OCI-LY3 (cell line): ENCODE measurements around the gene CCDC201.

Experiments
- H2AFZ ChIP-seq: fragments of 200-600, 300-600 bp; shearing (Covaris generic); 2 replicates; pipeline ENCODE4 v1.6.0; 2014; ENCODE audit warnings: antibody characterized with exemption, low read depth, low read length
- H3K27ac ChIP-seq: fragments of 200-600, 300-600 bp; sonication (generic); 2 replicates; pipeline ENCODE4 v1.5.1; 2014; ENCODE audit warnings: mild to moderate bottlenecking, low read length, moderate library complexity, mixed read lengths
- H3K27me3 ChIP-seq: fragments of 200-600, 300-600 bp; sonication (generic); 2 replicates; pipeline ENCODE4 v1.6.1; 2014; ENCODE audit warnings: low read depth, low read length, mixed read lengths
- H3K36me3 ChIP-seq: fragments of 200-600, 300-600 bp; sonication (generic); replicated peaks from 2 replicates; pipeline ENCODE3; 2014; ENCODE audit warnings: low read depth, low read length, mixed read lengths
- H3K4me1 ChIP-seq: fragments of 300-600, 200-600 bp; sonication (generic); 2 replicates; pipeline ENCODE4 v1.6.1; 2014; ENCODE audit warnings: low read length, mixed read lengths
- H3K4me2 ChIP-seq: fragments of 200-600, 300-600 bp; sonication (generic); 2 replicates; pipeline ENCODE4 v1.6.1; 2014; ENCODE audit warnings: low read length, mixed read lengths
- H3K4me3 ChIP-seq: fragments of 300-600, 200-600 bp; sonication (generic); 2 replicates; pipeline ENCODE4 v1.5.1; 2014; ENCODE audit warnings: antibody characterized with exemption, mild to moderate bottlenecking, low read length, moderate library complexity
- H3K79me2 ChIP-seq: fragments of 300-600, 200-600 bp; shearing (Covaris generic); 2 replicates; pipeline ENCODE4 v1.6.1; 2014; ENCODE audit warnings: mild to moderate bottlenecking, low read length, mixed read lengths
- H3K9ac ChIP-seq: fragments of 300-600, 200-600 bp; shearing (Covaris generic); 2 replicates; pipeline ENCODE4 v1.6.0; 2014; ENCODE audit warnings: mild to moderate bottlenecking, low read length, moderate library complexity
- H3K9me3 ChIP-seq: fragments of 200-600, 300-600 bp; shearing (Covaris generic); 2 replicates; pipeline ENCODE4 v1.6.1; 2014; ENCODE audit warnings: low read length, mixed read lengths; ENCODE audit not compliant: insufficient read depth
- H4K20me1 ChIP-seq: fragments of 200-600, 300-600 bp; sonication (generic); 2 replicates; pipeline ENCODE4 v1.6.1; 2016; ENCODE audit warnings: low read length, mixed read lengths; ENCODE audit not compliant: insufficient read depth
- CTCF ChIP-seq: fragments of 200-600, 300-600 bp; sonication (generic); IDR thresholded peaks from 2 replicates; pipeline ENCODE4 v1.5.1; 2014; ENCODE audit warnings: antibody characterized with exemption, low read length, low read depth
- EZH2phosphoT487 ChIP-seq: fragments of 200-600 bp; shearing (Covaris generic); IDR thresholded peaks from 2 replicates; pipeline ENCODE4 v1.6.1; 2018; ENCODE audit warnings: antibody characterized with exemption, mixed run types, low read depth

The CCDC201 gene

GRCh38 chr7:45919993-45920459, 47.1 kb upstream of the CCDC201 start:
- H3K4me2 ChIP-seq = no peak overlapping the region
- TF ChIP-seq EZH2phosphoT487 (no peak), CTCF (no peak)
- peaks cover 14% of the 10 kb centered on the region for H3K27me3 ChIP-seq
- no peak overlapping the region for H3K4me3 ChIP-seq
- no peak overlapping the region for H3K27ac ChIP-seq
- H3K36me3 ChIP-seq = no peaks in the 10 kb centered on the region
- no peaks in the 10 kb centered on the region for H3K79me2 ChIP-seq
- no peak overlapping the region for H3K9ac ChIP-seq
- no peaks in the 10 kb centered on the region for H4K20me1 ChIP-seq
- no peaks in the 10 kb centered on the region for H3K9me3 ChIP-seq
- H2AFZ ChIP-seq = no peak overlapping the region
- H3K4me1 ChIP-seq = peaks cover 15% of the 10 kb centered on the region

- Histone ChIP-seq H2AFZ (no peak overlapping the region), H3K9me3 (no peaks in the 10 kb centered on the region), H3K9ac (no peak overlapping the region), H3K27ac (no peak overlapping the region), H3K27me3 (peaks cover 14% of the 10 kb centered on the region), H4K20me1 (no peaks in the 10 kb centered on the region), H3K4me3 (no peak overlapping the region), H3K4me2 (peak overlapping the region; percentile 1; the same call in 1 of the 2 replicates), H3K4me1 (peaks cover 15% of the 10 kb centered on the region), H3K36me3 (no peaks in the 10 kb centered on the region), H3K79me2 (no peaks in the 10 kb centered on the region)
- no peak for TF ChIP-seq EZH2phosphoT487
- no peak for TF ChIP-seq CTCF
Measured at GRCh38 chr7:45919231-45919784, 46.4 kb upstream of the CCDC201 start.

GRCh38 chr7:45918556-45918955, 45.7 kb upstream of the CCDC201 start:
- H3K4me2 ChIP-seq = 0 out of 2 replicates have a peak overlapping the region, but pooled peaks have one; percentile 1
- H3K4me1 ChIP-seq = peaks cover 15% of the 10 kb centered on the region
- no peaks in the 10 kb centered on the region for H3K36me3 ChIP-seq
- H4K20me1 ChIP-seq = no peaks in the 10 kb centered on the region
- H3K4me3 ChIP-seq = no peak overlapping the region
- no peak overlapping the region for H3K9ac ChIP-seq
- TF ChIP-seq EZH2phosphoT487 (no peak), CTCF (no peak)
- H2AFZ ChIP-seq = no peak overlapping the region
- peaks cover 10% of the 10 kb centered on the region for H3K27me3 ChIP-seq
- no peaks in the 10 kb centered on the region for H3K9me3 ChIP-seq
- H3K79me2 ChIP-seq = no peaks in the 10 kb centered on the region
- no peak overlapping the region for H3K27ac ChIP-seq

- Histone ChIP-seq H3K4me2 (peak overlapping the region; percentile 97), H3K79me2 (no peaks in the 10 kb centered on the region), H3K36me3 (no peaks in the 10 kb centered on the region), H2AFZ (0 out of 2 replicates have a peak overlapping the region, but pooled peaks have one; percentile 55), H3K9ac (no peak overlapping the region), H3K9me3 (no peaks in the 10 kb centered on the region), H3K4me3 (peak overlapping the region; percentile 77), H3K27me3 (peaks cover 10% of the 10 kb centered on the region), H3K4me1 (peaks cover 14% of the 10 kb centered on the region), H3K27ac (no peak overlapping the region), H4K20me1 (no peaks in the 10 kb centered on the region)
- TF ChIP-seq CTCF (peak; percentile 89), EZH2phosphoT487 (no peak)
Measured at GRCh38 chr7:45917658-45918057, 44.8 kb upstream of the CCDC201 start.
